HepG2 (cell line): ENCODE results near the gene SLC25A33. TPM values are rescaled to one million over a fixed set of nuclear protein-coding genes. Genes with fewer than 3 reads are reported as not detected.

ENCODE experiments used
- ARHGAP35 ChIP-seq: sonication (generic); formaldehyde crosslinking; IDR thresholded peaks from 2 replicates; pipeline ENCODE4 v1.9.0; 2022; ENCODE audit warnings: mild to moderate bottlenecking, inconsistent platforms, moderate library complexity, missing genetic modification reagents, borderline replicate concordance
- ARNTL ChIP-seq: sonication (generic); formaldehyde crosslinking; IDR thresholded peaks from 2 replicates; pipeline ENCODE4 v1.4.0; 2020; ENCODE audit warnings: mild to moderate bottlenecking, missing genetic modification reagents
- ATF7-NPFF ChIP-seq: sonication (generic); formaldehyde crosslinking; IDR thresholded peaks from 2 replicates; pipeline ENCODE4 v1.8.1; 2023; ENCODE audit warnings: mild to moderate bottlenecking, low read depth, missing genetic modification reagents, moderate library complexity
- CBX2 ChIP-seq, 2 experiments: fragments of 200-600 bp in 1 of 2; sonication (generic); formaldehyde crosslinking in 1 of 2; IDR thresholded peaks; 2 replicates each; pipeline versions ENCODE4 v1.7.0 to v1.8.1; 2018 to 2022; ENCODE audit warnings: low read depth in 2 of 2, low read length in 1 of 2, mild to moderate bottlenecking in 1 of 2, missing genetic modification reagents in 1 of 2
- CENPT ChIP-seq: sonication (generic); formaldehyde crosslinking; IDR thresholded peaks from 2 replicates; pipeline ENCODE4 v1.8.0; 2022; ENCODE audit warnings: low read depth, mild to moderate bottlenecking, moderate library complexity, missing genetic modification reagents
- ETV6 ChIP-seq: sonication (generic); formaldehyde crosslinking; conservative IDR thresholded peaks from 2 replicates; pipeline ENCODE4 v1.4.0; 2020; ENCODE audit warnings: missing genetic modification reagents
- FIP1L1 ChIP-seq: fragments of 200-400 bp; formaldehyde crosslinking; IDR thresholded peaks from 2 replicates; pipeline ENCODE4 v1.6.1; 2018; ENCODE audit warnings: low read depth, mild to moderate bottlenecking, low read length, moderate library complexity, borderline replicate concordance; ENCODE audit not compliant: insufficient read depth
- FOXO1 ChIP-seq: sonication (generic); formaldehyde crosslinking; IDR thresholded peaks from 2 replicates; pipeline ENCODE4 v1.4.0; 2020; ENCODE audit warnings: missing genetic modification reagents
- HMG20A ChIP-seq: IDR thresholded peaks from 2 replicates; pipeline ENCODE4 v1.6.1; 2016; ENCODE audit warnings: borderline replicate concordance
- PAXIP1 ChIP-seq: sonication (generic); formaldehyde crosslinking; conservative IDR thresholded peaks from 2 replicates; pipeline ENCODE4 v1.4.0; 2020; ENCODE audit warnings: mild to moderate bottlenecking, missing genetic modification reagents, moderate library complexity
- POLR2A ChIP-seq, 2 experiments: IDR thresholded peaks; 2 replicates each; pipeline ENCODE4 v1.6.1; 2011; ENCODE audit warnings: low read depth in 2 of 2, low read length in 2 of 2, mild to moderate bottlenecking in 1 of 2, moderate library complexity in 1 of 2; ENCODE audit not compliant: insufficient read depth in 1 of 2
- SMARCE1 ChIP-seq: fragments of 450-650 bp; IDR thresholded peaks from 2 replicates; pipeline ENCODE4 v1.6.1; 2017; ENCODE audit warnings: borderline replicate concordance
- ZFP41 ChIP-seq: sonication (generic); formaldehyde crosslinking; IDR thresholded peaks from 2 replicates; pipeline ENCODE4 v1.4.0; 2020; ENCODE audit warnings: mild to moderate bottlenecking, missing genetic modification reagents, borderline replicate concordance
- ZNF281 ChIP-seq: sonication (generic); formaldehyde crosslinking; IDR thresholded peaks from 2 replicates; pipeline ENCODE4 v1.4.0; 2020; ENCODE audit warnings: missing genetic modification reagents, borderline replicate concordance
- ZNF441 ChIP-seq: sonication (generic); formaldehyde crosslinking; IDR thresholded peaks from 2 replicates; pipeline ENCODE4 v1.7.0; 2021; ENCODE audit warnings: missing genetic modification reagents, borderline replicate concordance
- ZNF446 ChIP-seq: sonication (generic); formaldehyde crosslinking; IDR thresholded peaks from 2 replicates; pipeline ENCODE4 v1.5.0; 2020; ENCODE audit warnings: mild to moderate bottlenecking, missing genetic modification reagents
- ZNF841 ChIP-seq: sonication (generic); formaldehyde crosslinking; IDR thresholded peaks from 2 replicates; pipeline ENCODE4 v1.8.1; 2023; ENCODE audit warnings: missing genetic modification reagents, borderline replicate concordance
- ZNF879 ChIP-seq: sonication (generic); formaldehyde crosslinking; IDR thresholded peaks from 2 replicates; pipeline ENCODE4 v1.8.1; 2023; ENCODE audit warnings: missing genetic modification reagents
- polyA plus RNA-seq, 8 experiments: library from polyadenylated mRNA; depleted of rRNA in 3 of 8; stranded (reverse) in 7 of 8; unstranded in 1 of 8; fragments of >200 nt; fragmentation: Illumina TruSeq in 4 of 8; extraction: Trizol in 4 of 8; gene quantifications; 2 replicates each; pipeline versions ENCODE4 v1.2.1 to v1.2.3, GENCODE V29; 2011 to 2016; ENCODE audit warnings: low read depth in 4 of 8, missing spikeins in 1 of 8, mixed read lengths in 1 of 8; ENCODE audit not compliant: insufficient read depth in 1 of 8
- total RNA-seq, 5 experiments: library from RNA; depleted of rRNA; stranded (reverse); fragments of >200 nt; fragmentation: Illumina TruSeq; extraction: Trizol; gene quantifications; 2 replicates each; pipeline ENCODE4 v1.2.3, GENCODE V29; 2016; ENCODE audit warnings: low read depth in 1 of 5
- TF ChIP-seq, protein P1 (sequence below): sonication (generic); formaldehyde crosslinking; IDR thresholded peaks from 2 replicates; pipeline ENCODE4 v1.8.0; 2022; ENCODE audit warnings: mild to moderate bottlenecking, missing genetic modification reagents; ENCODE audit not compliant: insufficient replicate concordance
- TF ChIP-seq, protein P2 (sequence below): sonication (generic); formaldehyde crosslinking; IDR thresholded peaks from 2 replicates; pipeline ENCODE4 v1.8.0; 2022; ENCODE audit warnings: missing genetic modification reagents, mild to moderate bottlenecking, borderline replicate concordance
- TF ChIP-seq, protein P3 (sequence below): sonication (generic); formaldehyde crosslinking; IDR thresholded peaks from 2 replicates; pipeline ENCODE4 v1.5.0; 2020; ENCODE audit warnings: missing genetic modification reagents, mild to moderate bottlenecking, borderline replicate concordance

SLC25A33 gene
- total and polyA plus RNA-seq, 2 of the 13 experiments (the other 11 are each of a cell fraction or from before 2014, with no cell fraction given) = 15.4 to 50.3 TPM

DNA sequence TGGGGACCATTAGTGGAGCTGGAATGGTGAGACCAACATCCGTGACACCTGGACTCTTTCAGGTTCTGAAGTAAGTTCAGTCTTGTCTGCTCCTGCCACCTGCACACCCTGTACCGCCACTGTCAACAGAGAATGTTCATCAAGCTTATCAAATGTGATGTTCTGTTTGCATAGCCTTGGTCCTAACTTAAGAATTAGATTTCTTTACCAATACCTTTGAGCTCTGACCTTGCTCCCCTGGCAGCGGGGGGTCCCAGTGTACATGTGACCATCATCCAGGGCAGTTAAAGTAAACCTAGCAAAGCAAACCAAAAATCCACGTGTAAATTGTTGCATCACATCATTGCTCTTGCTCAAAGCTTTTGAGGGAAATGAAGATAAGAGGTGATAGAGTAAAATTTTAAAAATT is 14.5 kb downstream of the SLC25A33 start (continued):
- peak; percentile 98 for TF ChIP-seq PAXIP1 (CRISPR knock-in tag)
- no peak for TF ChIP-seq SMARCE1
- TF ChIP-seq ATF7-NPFF = no peak
- TF ChIP-seq HMG20A (CRISPR knock-in tag) = peak; percentile 98
- TF ChIP-seq, protein P1, sequence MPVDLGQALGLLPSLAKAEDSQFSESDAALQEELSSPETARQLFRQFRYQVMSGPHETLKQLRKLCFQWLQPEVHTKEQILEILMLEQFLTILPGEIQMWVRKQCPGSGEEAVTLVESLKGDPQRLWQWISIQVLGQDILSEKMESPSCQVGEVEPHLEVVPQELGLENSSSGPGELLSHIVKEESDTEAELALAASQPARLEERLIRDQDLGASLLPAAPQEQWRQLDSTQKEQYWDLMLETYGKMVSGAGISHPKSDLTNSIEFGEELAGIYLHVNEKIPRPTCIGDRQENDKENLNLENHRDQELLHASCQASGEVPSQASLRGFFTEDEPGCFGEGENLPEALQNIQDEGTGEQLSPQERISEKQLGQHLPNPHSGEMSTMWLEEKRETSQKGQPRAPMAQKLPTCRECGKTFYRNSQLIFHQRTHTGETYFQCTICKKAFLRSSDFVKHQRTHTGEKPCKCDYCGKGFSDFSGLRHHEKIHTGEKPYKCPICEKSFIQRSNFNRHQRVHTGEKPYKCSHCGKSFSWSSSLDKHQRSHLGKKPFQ (CRISPR knock-in tag) = no peak
- no peak for TF ChIP-seq ETV6 (CRISPR knock-in tag)
- TF ChIP-seq POLR2A (IDR thresholded peaks at IDR 0.05; ENCODE audit: insufficient read depth in 1 of 2, low read depth in 2 of 2, low read length in 2 of 2) = no peak
- TF ChIP-seq FOXO1 (CRISPR knock-in tag) = peak; percentile 89
- TF ChIP-seq, protein P2, sequence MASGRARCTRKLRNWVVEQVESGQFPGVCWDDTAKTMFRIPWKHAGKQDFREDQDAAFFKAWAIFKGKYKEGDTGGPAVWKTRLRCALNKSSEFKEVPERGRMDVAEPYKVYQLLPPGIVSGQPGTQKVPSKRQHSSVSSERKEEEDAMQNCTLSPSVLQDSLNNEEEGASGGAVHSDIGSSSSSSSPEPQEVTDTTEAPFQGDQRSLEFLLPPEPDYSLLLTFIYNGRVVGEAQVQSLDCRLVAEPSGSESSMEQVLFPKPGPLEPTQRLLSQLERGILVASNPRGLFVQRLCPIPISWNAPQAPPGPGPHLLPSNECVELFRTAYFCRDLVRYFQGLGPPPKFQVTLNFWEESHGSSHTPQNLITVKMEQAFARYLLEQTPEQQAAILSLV (CRISPR knock-in tag) = peak; percentile 85; the same call in 1 of the 2 replicates
- TF ChIP-seq CENPT (CRISPR knock-in tag) = no peak
- TF ChIP-seq, protein P3, sequence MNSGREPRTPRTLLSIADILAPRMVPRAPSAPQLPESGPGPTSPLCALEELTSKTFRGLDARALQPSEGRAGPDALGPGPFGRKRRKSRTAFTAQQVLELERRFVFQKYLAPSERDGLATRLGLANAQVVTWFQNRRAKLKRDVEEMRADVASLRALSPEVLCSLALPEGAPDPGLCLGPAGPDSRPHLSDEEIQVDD (CRISPR knock-in tag) = no peak
- TF ChIP-seq ZNF879 (CRISPR knock-in tag) = no peak
- TF ChIP-seq CBX2 (IDR thresholded peaks at IDR 0.05; ENCODE audit: low read depth, low read length) = no peak
- TF ChIP-seq CBX2 (CRISPR knock-in tag; IDR thresholded peaks at IDR 0.05; ENCODE audit: low read depth) = no peak
- TF ChIP-seq ARHGAP35 (CRISPR knock-in tag) = peak; percentile 55; the same call in 1 of the 2 replicates
- no peak for TF ChIP-seq ZFP41 (CRISPR knock-in tag)
- no peak for TF ChIP-seq FIP1L1
- no peak for TF ChIP-seq ZNF841 (CRISPR knock-in tag)
- peak; percentile 100 for TF ChIP-seq ARNTL
- TF ChIP-seq ZNF446 = no peak
- TF ChIP-seq ZNF281 (CRISPR knock-in tag) = peak; percentile 59; the same call in 1 of the 2 replicates
- peak; percentile 47; the same call in 1 of the 2 replicates for TF ChIP-seq ZNF441 (CRISPR knock-in tag)
